PFSK-1 (cell line): Measurements from ENCODE around the gene PFKFB2.

Experiments
- FOXP2 ChIP-seq: optimal IDR thresholded peaks from 2 replicates; pipeline ENCODE3; 2011; ENCODE audit warnings: borderline replicate concordance, control low read depth, inconsistent platforms; ENCODE audit not compliant: insufficient read depth; ENCODE audit errors: extremely low read length, extremely low read depth
- POLR2AphosphoS5 ChIP-seq: IDR thresholded peaks from 2 replicates; pipeline ENCODE4 v1.6.1; 2012; ENCODE audit warnings: low read depth, mild to moderate bottlenecking, control low read depth, low read length, moderate library complexity
- REST ChIP-seq, 2 experiments: IDR thresholded peaks; 2 replicates each; pipeline versions ENCODE4 v1.6.1 to v1.8.0; 2011 to 2012; ENCODE audit warnings: low read depth in 2 of 2, low read length in 2 of 2, control low read depth in 1 of 2, inconsistent platforms in 1 of 2, mild to moderate bottlenecking in 1 of 2, moderate library complexity in 1 of 2; ENCODE audit not compliant: insufficient read depth in 1 of 2
- SIN3A ChIP-seq: IDR thresholded peaks from 2 replicates; pipeline ENCODE4 v1.6.1; 2012; ENCODE audit warnings: mild to moderate bottlenecking, low read length, moderate library complexity, borderline replicate concordance; ENCODE audit not compliant: insufficient read depth
- TAF1 ChIP-seq: IDR thresholded peaks from 2 replicates; pipeline ENCODE4 v1.6.1; 2012; ENCODE audit warnings: low read length, control low read depth, borderline replicate concordance; ENCODE audit not compliant: insufficient read depth

PFKFB2 gene

GRCh38 chr1:207029701-207030521 lies 23.2 kb upstream of the PFKFB2 start:
- TF ChIP-seq POLR2AphosphoS5 (no peak), FOXP2 (no peak), REST (IDR thresholded peaks at IDR 0.05; ENCODE audit: insufficient read depth in 1 of 2, low read depth in 2 of 2, low read length in 2 of 2) (no peak), TAF1 (no peak), SIN3A (no peak)

- no peak for TF ChIP-seq SIN3A
- no peak for TF ChIP-seq POLR2AphosphoS5
- TF ChIP-seq TAF1 = no peak
- no peak for TF ChIP-seq FOXP2
- no peak for TF ChIP-seq REST (IDR thresholded peaks at IDR 0.05; ENCODE audit: insufficient read depth in 1 of 2, low read depth in 2 of 2, low read length in 2 of 2)
Measured at GRCh38 chr1:207030522-207031009, 22.5 kb upstream of the PFKFB2 start.

- no peak for TF ChIP-seq FOXP2
- TF ChIP-seq POLR2AphosphoS5 = no peak
- no peak for TF ChIP-seq TAF1
- no peak for TF ChIP-seq SIN3A
- no peak for TF ChIP-seq REST (IDR thresholded peaks at IDR 0.05; ENCODE audit: insufficient read depth in 1 of 2, low read depth in 2 of 2, low read length in 2 of 2)
Measured at GRCh38 chr1:207031016-207031415, 22.1 kb upstream of the PFKFB2 start.

GRCh38 chr1:207031632-207032264 lies 21.3 kb upstream of the PFKFB2 start:
- no peak for TF ChIP-seq REST (IDR thresholded peaks at IDR 0.05; ENCODE audit: insufficient read depth in 1 of 2, low read depth in 2 of 2, low read length in 2 of 2)
